C4-2B (cell line): ENCODE measurements around the gene DLX4.

ENCODE experiments used
- CTCF ChIP-seq: fragments of 450-650 bp; conservative IDR thresholded peaks from 2 replicates; pipeline ENCODE4 v1.5.1; 2017; ENCODE audit warnings: mild to moderate bottlenecking
- ZFX ChIP-seq: fragments of 450-650 bp; IDR thresholded peaks from 2 replicates; pipeline ENCODE4 v1.6.1; 2017

GRCh38 chr17:49958723-49959122, 10.3 kb upstream of the DLX4 start:
- no peak for TF ChIP-seq CTCF
- TF ChIP-seq ZFX: no peak
